CD4-positive, alpha-beta T cell (primary cell): ENCODE results near the gene GPR183. TPM values are rescaled to one million over a fixed set of nuclear protein-coding genes. Genes with fewer than 3 reads are reported as not detected.

Experiments
- ATAC-seq: fragments of 200-7000 bp; cut with Tn5 transposase; one replicate; pipeline ENCODE4 v1.10.0; 2022; ENCODE audit warnings: mild to moderate bottlenecking; ENCODE audit not compliant: poor library complexity
- CTCF ChIA-PET: fragments of 350-600 bp; sonication (Branson Sonifier 250); formaldehyde crosslinking; loops from one replicate; lab custom pipeline; 2021; ENCODE audit warnings: antibody characterized with exemption, inconsistent platforms; lab: Charles Lee
- POLR2A ChIA-PET: fragments of 350-600 bp; sonication (Branson Sonifier 250); formaldehyde crosslinking; loops from one replicate; lab custom pipeline; 2021; ENCODE audit warnings: antibody characterized with exemption, inconsistent platforms; lab: Charles Lee
- DNase-seq, 14 experiments: peaks; one replicate each; pipeline ENCODE4 v3.0.0-alpha.2; 2013 to 2020; ENCODE audit warnings: mixed read lengths in 2 of 14
- H3K27ac ChIP-seq, 2 donors: one replicate each; pipeline versions ENCODE4 v1.5.1 to v1.7.0; 2013; ENCODE audit warnings: low read length in 2 of 2, low read depth in 1 of 2, mild to moderate bottlenecking in 1 of 2
- H3K27me3 ChIP-seq, 2 experiments: 1 replicate in 1 of 2; 2 replicates in 1 of 2; pipeline versions ENCODE4 v1.6.1 to v1.7.0; 2013; ENCODE audit warnings: low read length in 2 of 2, control low read depth in 1 of 2, mild to moderate bottlenecking in 1 of 2, moderate library complexity in 1 of 2; ENCODE audit not compliant: insufficient read depth in 2 of 2, control insufficient read depth in 1 of 2
- H3K36me3 ChIP-seq: one replicate; pipeline ENCODE4 v1.6.1; 2013; ENCODE audit warnings: low read length, control low read depth; ENCODE audit not compliant: insufficient read depth
- H3K4me1 ChIP-seq: one replicate; pipeline ENCODE4 v1.6.1; 2013; ENCODE audit warnings: low read length, control low read depth; ENCODE audit not compliant: insufficient read depth
- H3K4me3 ChIP-seq: one replicate; pipeline ENCODE4 v1.5.1; 2013; ENCODE audit warnings: mild to moderate bottlenecking, low read length, moderate library complexity
- H3K9me3 ChIP-seq, 2 experiments: 1 replicate in 1 of 2; 2 replicates in 1 of 2; pipeline versions ENCODE4 v1.6.1 to v1.7.0; 2013; ENCODE audit warnings: low read length in 2 of 2, mild to moderate bottlenecking in 2 of 2, control low read depth in 1 of 2, moderate library complexity in 1 of 2; ENCODE audit not compliant: control insufficient read depth in 1 of 2, insufficient read depth in 1 of 2
- H3K27ac Mint-ChIP-seq: one replicate; pipeline ENCODE4 v1.8.0; 2020; ENCODE audit warnings: mixed read lengths
- H3K27me3 Mint-ChIP-seq: one replicate; pipeline ENCODE4 v1.8.0; 2021; ENCODE audit warnings: mixed read lengths
- H3K36me3 Mint-ChIP-seq: one replicate; pipeline ENCODE4 v1.8.0; 2021; ENCODE audit warnings: low read depth, mixed read lengths
- H3K4me1 Mint-ChIP-seq: one replicate; pipeline ENCODE4 v1.8.0; 2021; ENCODE audit warnings: low read depth, mixed read lengths
- H3K4me3 Mint-ChIP-seq: one replicate; pipeline ENCODE4 v1.8.0; 2020; ENCODE audit warnings: mild to moderate bottlenecking, mixed read lengths
- H3K9me3 Mint-ChIP-seq: one replicate; pipeline ENCODE4 v1.8.0; 2020; ENCODE audit warnings: mixed read lengths
- CTCF ChIP-seq: fragments of 200-600 bp; IDR thresholded peaks from one replicate; pipeline ENCODE4 v1.8.0; 2022; ENCODE audit warnings: antibody characterized with exemption, mild to moderate bottlenecking
- intact Hi-C, 2 experiments: fragments of 100-400 bp; cut with DNase I in 1 of 2; cut with micrococcal nuclease in 1 of 2; formaldehyde crosslinking; loops; one replicate each; pipeline versions ENCODE4 v1.15.1 to v1.9.0; 2023 to 2025; cut with DNase I, micrococcal nuclease
- total RNA-seq, 174 experiments: library from RNA in 2 of 174; stranded (reverse) in 2 of 174; gene quantifications; one replicate each; pipeline ENCODE4 v1.2.3 and lab custom pipeline; 2021 to 2026

Gene GPR183
- total RNA-seq, 2 experiments from 2014 or later = 330 to 337 TPM

- no peaks in the 10 kb centered on the region for H3K9me3 ChIP-seq
- H3K27me3 Mint-ChIP-seq = no peaks in the 10 kb centered on the region
- H3K4me1 Mint-ChIP-seq = peaks cover 90% of the 10 kb centered on the region
- H3K4me3 ChIP-seq = no peak overlapping the region
- no peak for ATAC-seq
- H3K4me1 ChIP-seq = peaks cover 42% of the 10 kb centered on the region
- DNase-seq = no peak
- H3K36me3 Mint-ChIP-seq = peaks cover 85% of the 10 kb centered on the region
- peaks cover 20% of the 10 kb centered on the region for H3K36me3 ChIP-seq
- no peaks in the 10 kb centered on the region for H3K9me3 Mint-ChIP-seq
- intact Hi-C loops = loop anchor here in 1 of 2 experiments (2.0 kb wide), 1 partner anchor 15 kb away; no protein-coding TSS in a partner anchor
- no peak overlapping the region for H3K27ac ChIP-seq
- H3K4me3 Mint-ChIP-seq = no peak overlapping the region
- peak overlapping the region; percentile 77 for H3K27ac Mint-ChIP-seq
- H3K27me3 ChIP-seq = no peaks in the 10 kb centered on the region
- ChIA-PET CTCF (interaction anchor here (1.4 to 1.9 kb wide), 4 partner anchors 14 to 66 kb away, joined by 3 to 9 read pairs (median 6); no protein-coding TSS in a partner anchor), POLR2A (interaction anchor here (0.7 to 2.3 kb wide), 7 partner anchors 13 to 32 kb away, joined by 3 to 7 read pairs (median 5); no protein-coding TSS in a partner anchor)
- TF ChIP-seq CTCF = no peak
Measured at GRCh38 chr13:99335603-99336002, 28.4 kb upstream of the GPR183 start.

GRCh38 chr13:99335087-99335486 lies 27.9 kb upstream of the GPR183 start:
- no peaks in the 10 kb centered on the region for H3K9me3 ChIP-seq
- TF ChIP-seq CTCF = no peak
- ChIA-PET POLR2A (interaction anchor here (0.7 to 2.3 kb wide), 9 partner anchors 14 to 31 kb away, joined by 3 to 7 read pairs (median 4); partner anchors contain the start of gene GPR183), CTCF (interaction anchor here (1.2 to 1.9 kb wide), 5 partner anchors 13 to 65 kb away, joined by 3 to 9 read pairs (median 5); no protein-coding TSS in a partner anchor)
- Mint-ChIP-seq H3K4me1 (peaks cover 87% of the 10 kb centered on the region), H3K36me3 (peaks cover 84% of the 10 kb centered on the region), H3K27ac (peak overlapping the region; percentile 77), H3K9me3 (no peaks in the 10 kb centered on the region), H3K27me3 (no peaks in the 10 kb centered on the region), H3K4me3 (no peak overlapping the region)
- DNase-seq = no peak
- intact Hi-C loops = loop anchor here in 1 of 2 experiments (2.0 kb wide), 1 partner anchor 16 kb away; no protein-coding TSS in a partner anchor
- peaks cover 38% of the 10 kb centered on the region for H3K4me1 ChIP-seq
- no peak overlapping the region for H3K4me3 ChIP-seq
- no peak overlapping the region for H3K27ac ChIP-seq
- H3K27me3 ChIP-seq = no peaks in the 10 kb centered on the region
- H3K36me3 ChIP-seq = peaks cover 22% of the 10 kb centered on the region
- ATAC-seq = no peak

GRCh38 chr13:99334221-99334620 lies 27.0 kb upstream of the GPR183 start:
- Histone ChIP-seq H3K9me3 (no peaks in the 10 kb centered on the region), H3K36me3 (peaks cover 30% of the 10 kb centered on the region), H3K4me3 (no peak overlapping the region), H3K27ac (no peak overlapping the region), H3K27me3 (no peaks in the 10 kb centered on the region), H3K4me1 (peaks cover 32% of the 10 kb centered on the region)
- Mint-ChIP-seq H3K9me3 (no peaks in the 10 kb centered on the region), H3K4me3 (no peak overlapping the region), H3K27me3 (no peaks in the 10 kb centered on the region), H3K4me1 (peaks cover 87% of the 10 kb centered on the region), H3K27ac (peak overlapping the region; percentile 46), H3K36me3 (peaks cover 86% of the 10 kb centered on the region)
- CTCF ChIA-PET = interaction anchor here (0.7 to 1.8 kb wide), 6 partner anchors 12 to 103 kb away, joined by 3 to 6 read pairs (median 4); no protein-coding TSS in a partner anchor
- no peak for TF ChIP-seq CTCF
- no peak for ATAC-seq
- intact Hi-C loops = loop anchor here in 1 of 2 experiments (2.0 kb wide), 1 partner anchor 17 kb away; no protein-coding TSS in a partner anchor
- POLR2A ChIA-PET = interaction anchor here (0.8 to 2.3 kb wide), 9 partner anchors 13 to 57 kb away, joined by 3 to 7 read pairs (median 4); partner anchors contain the start of gene GPR183
- DNase-seq = no peak
